Amniotic epithelial cell (primary cell): ENCODE results near the gene KCNE3.

Experiments used
- DNase-seq: peaks from one replicate; pipeline ENCODE4 v3.0.0-alpha.2; 2010; ENCODE audit warnings: low read depth

KCNE3 gene

GRCh38 chr11:74443071-74443864 is 24.1 kb downstream of the KCNE3 start:
- no peak for DNase-seq

DNA sequence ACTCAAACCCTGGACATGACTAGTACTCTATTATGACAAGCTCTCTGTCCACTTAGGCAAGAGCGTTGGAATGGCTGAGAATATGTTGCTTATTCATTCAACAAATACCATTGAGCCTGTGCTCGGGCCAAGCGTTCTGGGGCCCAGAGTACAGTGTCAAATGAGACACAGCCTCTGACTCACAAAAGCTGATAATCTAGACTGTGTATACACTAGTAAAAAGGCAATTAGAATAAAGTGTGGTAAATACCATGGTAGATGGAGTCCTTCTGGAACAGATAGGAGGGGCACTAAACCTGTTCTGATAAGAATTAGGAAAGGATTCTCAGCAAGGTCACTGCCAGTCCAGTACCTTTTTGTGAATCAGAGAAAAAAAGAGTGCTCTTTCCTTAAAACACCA is 24.7 kb downstream of the KCNE3 start:
- DNase-seq: peak; percentile 56

GRCh38 chr11:74438681-74439080 is 28.7 kb downstream of the KCNE3 start:
- no peak for DNase-seq

GRCh38 chr11:74437441-74438042 is 29.8 kb downstream of the KCNE3 start:
- no peak for DNase-seq

DNA sequence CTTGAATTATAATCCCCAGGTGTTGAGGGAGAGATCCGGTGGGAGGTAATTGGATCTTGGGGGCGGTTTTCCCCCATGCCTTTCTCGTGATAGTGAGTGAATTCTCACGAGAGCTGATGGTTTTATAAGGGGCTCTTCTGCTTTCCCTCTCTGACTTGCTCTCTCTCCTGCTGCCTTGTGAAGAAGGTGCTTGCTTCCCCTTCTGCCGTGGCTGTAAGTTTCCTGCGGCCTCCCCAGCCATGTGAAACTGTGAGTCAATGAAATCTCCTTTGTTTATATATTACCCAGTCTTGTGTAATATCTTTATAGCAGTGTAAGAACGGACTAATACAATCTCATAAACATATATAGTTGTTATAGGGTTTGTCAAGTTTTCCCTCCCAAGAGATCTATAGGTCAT is 32.8 kb downstream of the KCNE3 start:
- DNase-seq: no peak

GRCh38 chr11:74429205-74429604 is 38.1 kb downstream of the KCNE3 start:
- DNase-seq: no peak

GRCh38 chr11:74427384-74427886 is 39.9 kb downstream of the KCNE3 start:
- DNase-seq: no peak

GRCh38 chr11:74425100-74425499 is 42.2 kb downstream of the KCNE3 start:
- DNase-seq: no peak

DNA sequence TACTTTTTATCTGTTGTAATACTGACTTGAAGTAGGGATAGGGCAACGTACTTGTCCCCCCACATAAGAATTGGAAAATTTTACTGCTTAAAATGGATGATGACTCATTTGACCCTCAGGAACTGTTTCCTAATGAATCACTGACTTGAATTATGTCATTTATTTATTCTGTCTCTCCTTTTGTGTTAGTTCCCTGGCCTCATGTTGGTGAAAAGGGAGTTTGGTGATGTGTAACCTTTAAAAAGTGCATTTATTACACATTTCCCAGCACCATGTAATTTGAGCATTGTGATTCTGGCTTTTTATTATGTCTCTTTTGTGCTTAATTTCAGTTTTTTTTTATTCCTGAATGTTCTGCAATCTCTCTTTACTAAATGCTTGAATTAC is 48.8 kb downstream of the KCNE3 start:
- peak; percentile 48 for DNase-seq

DNA sequence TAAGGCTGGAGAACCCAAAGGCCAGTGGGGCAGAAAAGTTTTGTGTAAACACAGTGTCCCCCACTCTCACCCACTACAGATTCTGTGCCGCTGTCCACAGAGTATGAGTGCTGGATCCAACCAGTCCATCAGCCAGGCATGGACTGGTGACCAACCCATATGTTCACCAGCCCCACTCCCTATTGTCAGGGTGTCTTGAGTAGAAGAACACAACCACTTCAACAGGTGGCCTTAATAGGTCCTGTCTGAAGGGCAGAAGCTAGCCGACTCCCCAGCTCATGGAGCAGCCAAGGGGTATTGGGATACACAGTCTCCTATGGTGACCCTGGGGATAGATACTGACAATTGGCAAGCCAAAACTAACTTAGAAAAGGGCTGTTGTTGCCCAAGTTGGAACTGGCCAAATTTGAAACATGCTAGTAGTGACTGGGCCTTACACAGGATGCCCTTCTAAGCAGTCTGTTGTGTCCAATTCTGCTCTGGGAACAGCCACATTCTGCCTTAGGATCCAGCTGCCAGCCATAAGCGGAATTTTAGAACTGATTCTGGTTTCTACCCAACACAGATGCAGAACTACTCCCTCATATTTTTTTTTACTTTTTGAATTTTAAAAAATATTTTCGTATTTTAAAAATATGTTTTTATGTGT is 49.4 kb downstream of the KCNE3 start:
- peak; percentile 17 for DNase-seq

- peak; percentile 58 for DNase-seq
Measured at GRCh38 chr11:74417379-74417804, 50.0 kb downstream of the KCNE3 start.

GRCh38 chr11:74416974-74417373 is 50.4 kb downstream of the KCNE3 start:
- DNase-seq: peak; percentile 8

GRCh38 chr11:74412733-74413359 is 54.5 kb downstream of the KCNE3 start:
- DNase-seq: no peak

DNA sequence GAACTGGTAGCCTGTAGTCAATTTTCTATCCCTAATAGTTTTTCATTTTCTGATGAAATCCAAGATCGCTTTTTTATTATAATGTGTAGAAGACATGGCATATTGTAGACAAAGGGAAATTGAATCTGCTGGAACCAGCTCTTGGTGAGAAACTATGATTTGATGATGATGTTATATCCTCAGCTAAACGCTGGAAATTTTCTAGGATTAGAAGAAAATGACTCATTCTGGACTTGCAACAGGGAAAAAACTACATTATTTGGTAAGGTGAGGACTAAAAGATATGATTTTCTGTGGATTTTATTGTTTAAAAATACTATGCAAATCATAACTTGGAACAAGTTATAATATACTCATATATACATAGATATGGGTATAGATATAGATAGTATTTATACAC is 55.0 kb downstream of the KCNE3 start:
- peak; percentile 45 for DNase-seq

DNA sequence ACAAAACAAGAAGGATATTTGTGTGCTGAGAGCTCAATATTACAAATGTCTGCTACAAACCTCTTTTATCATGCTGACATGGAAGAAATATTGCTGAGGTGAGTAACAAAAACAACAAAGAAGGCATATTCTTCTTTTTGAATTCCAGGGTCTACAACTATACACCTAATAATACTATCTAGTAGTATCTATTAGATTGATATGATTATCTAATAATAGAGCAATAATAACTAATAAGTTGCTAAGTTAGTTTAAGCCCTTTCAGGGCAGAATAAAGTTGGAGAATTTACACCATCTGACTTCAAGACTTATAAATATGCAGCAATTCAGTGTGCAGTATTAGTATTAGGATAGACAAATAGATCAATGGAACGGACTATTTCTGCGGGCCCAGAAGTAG is 57.7 kb downstream of the KCNE3 start:
- DNase-seq: no peak
